Caco-2 (cell line): ENCODE results near the gene QSOX2. TPM values are rescaled to one million over a fixed set of nuclear protein-coding genes. Genes with fewer than 3 reads are reported as not detected.
A peak's percentile ranks its signal among the peaks of the same experiment; 100 is the strongest.

Source experiments
- BruUV-seq: library from RNA; stranded (reverse); fragments of 400-500 nt; replicated peaks from 2 replicates; lab custom pipeline; 2021; lab: Mats Ljungman, UMichigan
- CTCF ChIA-PET: fragments of 300-600 bp; sonication (Branson Sonifier 250); formaldehyde crosslinking; loops from one replicate; lab custom pipeline; 2022; ENCODE audit warnings: antibody characterized with exemption; lab: Charles Lee
- POLR2A ChIA-PET: fragments of 300-600 bp; sonication (Branson Sonifier 250); formaldehyde crosslinking; loops from one replicate; lab custom pipeline; 2022; ENCODE audit warnings: antibody characterized with exemption; lab: Charles Lee
- DNase-seq, 2 experiments: peaks; one replicate each; pipeline versions ENCODE4 v3.0.0 to v3.0.0-alpha.2; 2020 to 2022
- H3K27me3 ChIP-seq: replicated peaks from 2 replicates; pipeline ENCODE4 v1.6.0; 2011; ENCODE audit warnings: low read length; ENCODE audit not compliant: control insufficient read depth, insufficient read depth
- H3K36me3 ChIP-seq: 2 replicates; pipeline ENCODE4 v1.5.1; 2011; ENCODE audit warnings: low read length; ENCODE audit not compliant: control insufficient read depth, insufficient read depth
- H3K4me1 ChIP-seq: fragments of 250-450 bp; sonication (Bioruptor Pico); 2 replicates; pipeline ENCODE4 v1.5.1; 2020; ENCODE audit warnings: mild to moderate bottlenecking
- H3K4me3 ChIP-seq: 2 replicates; pipeline ENCODE4 v1.5.1; 2011; ENCODE audit warnings: low read depth, mild to moderate bottlenecking, control low read depth, low read length
- H3K9me3 ChIP-seq: fragments of 250-450 bp; sonication (Bioruptor Pico); 2 replicates; pipeline ENCODE4 v1.5.1; 2020; ENCODE audit warnings: mild to moderate bottlenecking, moderate library complexity
- H3K27ac Mint-ChIP-seq: one replicate; pipeline ENCODE4 v1.8.0; 2022; ENCODE audit warnings: mixed read lengths; ENCODE audit not compliant: unreplicated experiment
- H3K27me3 Mint-ChIP-seq: one replicate; pipeline ENCODE4 v1.8.0; 2022; ENCODE audit warnings: mixed read lengths; ENCODE audit not compliant: insufficient read depth, unreplicated experiment
- H3K36me3 Mint-ChIP-seq: one replicate; pipeline ENCODE4 v1.8.0; 2022; ENCODE audit warnings: mild to moderate bottlenecking, mixed read lengths; ENCODE audit not compliant: insufficient read depth, unreplicated experiment
- H3K4me1 Mint-ChIP-seq: one replicate; pipeline ENCODE4 v1.8.0; 2022; ENCODE audit warnings: low read depth, mixed read lengths; ENCODE audit not compliant: unreplicated experiment
- H3K4me3 Mint-ChIP-seq: one replicate; pipeline ENCODE4 v1.8.0; 2022; ENCODE audit warnings: mild to moderate bottlenecking, moderate library complexity, mixed read lengths; ENCODE audit not compliant: unreplicated experiment
- H3K9me3 Mint-ChIP-seq: one replicate; pipeline ENCODE4 v1.8.0; 2022; ENCODE audit warnings: mixed read lengths; ENCODE audit not compliant: unreplicated experiment
- CTCF ChIP-seq, 2 experiments: fragments of 200-600 bp in 1 of 2; IDR thresholded peaks; 1 replicate in 1 of 2; 2 replicates in 1 of 2; pipeline versions ENCODE4 v1.5.1 to v1.8.0; 2011 to 2022; ENCODE audit warnings: antibody characterized with exemption in 1 of 2, control low read depth in 1 of 2, inconsistent platforms in 1 of 2, low read depth in 1 of 2, low read length in 1 of 2, mild to moderate bottlenecking in 1 of 2, moderate library complexity in 1 of 2; ENCODE audit not compliant: insufficient read depth in 1 of 2, severe bottlenecking in 1 of 2, unreplicated experiment in 1 of 2
- intact Hi-C: fragments of 100-400 bp; cut with micrococcal nuclease; formaldehyde crosslinking; loops from one replicate; pipeline ENCODE4 v1.10.0; 2022; ENCODE audit not compliant: unreplicated experiment
- total RNA-seq: library from RNA; stranded (reverse); gene quantifications from 2 replicates; pipeline ENCODE4 v1.2.3, GENCODE V29; 2022

The QSOX2 gene
- total RNA-seq, 1 experiment from 2014 or later: 29.6 TPM

- H3K4me3 ChIP-seq: no peak overlapping the region
- intact Hi-C loops: loop anchor here (10.0 kb wide), 1 partner anchor 54 kb away; no protein-coding TSS in a partner anchor
- CTCF ChIA-PET: interaction anchor here (0.5 kb wide), 1 partner anchor 15 kb away, joined by 3 read pairs; no protein-coding TSS in a partner anchor
Measured at GRCh38 chr9:136171009-136171800, 74.4 kb downstream of the QSOX2 start.

GRCh38 chr9:136170006-136170901 lies 75.4 kb downstream of the QSOX2 start:
- no peak overlapping the region for H3K4me3 ChIP-seq
- Mint-ChIP-seq H3K27ac (peak overlapping the region; percentile 95), H3K4me1 (peaks cover 25% of the 10 kb centered on the region), H3K9me3 (no peaks in the 10 kb centered on the region), H3K4me3 (peak overlapping the region; percentile 56), H3K36me3 (peaks cover 8% of the 10 kb centered on the region), H3K27me3 (no peaks in the 10 kb centered on the region)
- CTCF ChIA-PET: interaction anchor here (0.5 kb wide), 1 partner anchor 16 kb away, joined by 3 read pairs; no protein-coding TSS in a partner anchor
- no peaks in the 10 kb centered on the region for H3K9me3 ChIP-seq
- H3K36me3 ChIP-seq: no peaks in the 10 kb centered on the region
- POLR2A ChIA-PET: interaction anchor here (0.6 to 1.0 kb wide), 2 partner anchors 50 to 80 kb away, joined by 3 read pairs; no protein-coding TSS in a partner anchor
- BruUV-seq: no TSS peak
- H3K27me3 ChIP-seq: no peaks in the 10 kb centered on the region
- intact Hi-C loops: loop anchor here (10.0 kb wide), 1 partner anchor 55 kb away; no protein-coding TSS in a partner anchor
- H3K4me1 ChIP-seq: peaks cover 46% of the 10 kb centered on the region
- TF ChIP-seq CTCF (IDR thresholded peaks at IDR 0.05; ENCODE audit: insufficient read depth in 1 of 2, low read depth in 1 of 2, low read length in 1 of 2, severe bottlenecking in 1 of 2, unreplicated experiment in 1 of 2): peak; percentile 43 to 61
- peak in 1 of 2 experiments; percentile 43 for DNase-seq

More at GRCh38 chr9:136171009-136171800, 74.4 kb downstream of the QSOX2 start:
- TF ChIP-seq CTCF (IDR thresholded peaks at IDR 0.05; ENCODE audit: insufficient read depth in 1 of 2, low read depth in 1 of 2, low read length in 1 of 2, severe bottlenecking in 1 of 2, unreplicated experiment in 1 of 2): no peak
- Histone ChIP-seq H3K4me1 (peaks cover 46% of the 10 kb centered on the region), H3K36me3 (no peaks in the 10 kb centered on the region), H3K9me3 (no peaks in the 10 kb centered on the region), H3K27me3 (no peaks in the 10 kb centered on the region)
- peaks cover 8% of the 10 kb centered on the region for H3K36me3 Mint-ChIP-seq
- DNase-seq: peak; percentile 83 to 90
- POLR2A ChIA-PET: interaction anchor here (0.6 to 1.0 kb wide), 2 partner anchors 51 to 81 kb away, joined by 3 read pairs; no protein-coding TSS in a partner anchor
- H3K27me3 Mint-ChIP-seq: no peaks in the 10 kb centered on the region
- peak overlapping the region; percentile 95 for H3K27ac Mint-ChIP-seq
- no peaks in the 10 kb centered on the region for H3K9me3 Mint-ChIP-seq
- H3K4me1 Mint-ChIP-seq: peaks cover 25% of the 10 kb centered on the region
- H3K4me3 Mint-ChIP-seq: peak overlapping the region; percentile 56
- BruUV-seq: no TSS peak

- Mint-ChIP-seq H3K9me3 (no peaks in the 10 kb centered on the region), H3K4me3 (peak overlapping the region; percentile 36), H3K27ac (peak overlapping the region; percentile 71), H3K36me3 (peaks cover 8% of the 10 kb centered on the region), H3K27me3 (no peaks in the 10 kb centered on the region), H3K4me1 (peaks cover 25% of the 10 kb centered on the region)
- no peaks in the 10 kb centered on the region for H3K9me3 ChIP-seq
- intact Hi-C loops: no loop called here
- H3K4me1 ChIP-seq: peaks cover 46% of the 10 kb centered on the region
- H3K27me3 ChIP-seq: no peaks in the 10 kb centered on the region
- no peak for TF ChIP-seq CTCF (IDR thresholded peaks at IDR 0.05; ENCODE audit: insufficient read depth in 1 of 2, low read depth in 1 of 2, low read length in 1 of 2, severe bottlenecking in 1 of 2, unreplicated experiment in 1 of 2)
- CTCF ChIA-PET: no interaction called here
- POLR2A ChIA-PET: no interaction called here
- no peak overlapping the region for H3K4me3 ChIP-seq
- no TSS peak for BruUV-seq
- peak; percentile 61 to 80 for DNase-seq
- H3K36me3 ChIP-seq: no peaks in the 10 kb centered on the region
Measured at GRCh38 chr9:136169495-136169894, 76.1 kb downstream of the QSOX2 start.
